Raji (cell line): Measurements from ENCODE around the gene SEMA6C.

ENCODE experiments used
- POLR2A ChIP-seq: IDR thresholded peaks from 2 replicates; pipeline ENCODE4 v1.6.1; 2011; ENCODE audit warnings: low read depth, low read length, control low read depth; ENCODE audit not compliant: insufficient read depth

SEMA6C gene, protein sequence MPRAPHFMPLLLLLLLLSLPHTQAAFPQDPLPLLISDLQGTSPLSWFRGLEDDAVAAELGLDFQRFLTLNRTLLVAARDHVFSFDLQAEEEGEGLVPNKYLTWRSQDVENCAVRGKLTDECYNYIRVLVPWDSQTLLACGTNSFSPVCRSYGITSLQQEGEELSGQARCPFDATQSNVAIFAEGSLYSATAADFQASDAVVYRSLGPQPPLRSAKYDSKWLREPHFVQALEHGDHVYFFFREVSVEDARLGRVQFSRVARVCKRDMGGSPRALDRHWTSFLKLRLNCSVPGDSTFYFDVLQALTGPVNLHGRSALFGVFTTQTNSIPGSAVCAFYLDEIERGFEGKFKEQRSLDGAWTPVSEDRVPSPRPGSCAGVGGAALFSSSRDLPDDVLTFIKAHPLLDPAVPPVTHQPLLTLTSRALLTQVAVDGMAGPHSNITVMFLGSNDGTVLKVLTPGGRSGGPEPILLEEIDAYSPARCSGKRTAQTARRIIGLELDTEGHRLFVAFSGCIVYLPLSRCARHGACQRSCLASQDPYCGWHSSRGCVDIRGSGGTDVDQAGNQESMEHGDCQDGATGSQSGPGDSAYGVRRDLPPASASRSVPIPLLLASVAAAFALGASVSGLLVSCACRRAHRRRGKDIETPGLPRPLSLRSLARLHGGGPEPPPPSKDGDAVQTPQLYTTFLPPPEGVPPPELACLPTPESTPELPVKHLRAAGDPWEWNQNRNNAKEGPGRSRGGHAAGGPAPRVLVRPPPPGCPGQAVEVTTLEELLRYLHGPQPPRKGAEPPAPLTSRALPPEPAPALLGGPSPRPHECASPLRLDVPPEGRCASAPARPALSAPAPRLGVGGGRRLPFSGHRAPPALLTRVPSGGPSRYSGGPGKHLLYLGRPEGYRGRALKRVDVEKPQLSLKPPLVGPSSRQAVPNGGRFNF

GRCh38 chr1:151146412-151147131, at the start of gene SEMA6C:
Gene SEMA6C, minus strand, starts transcription at chr1:151146631. Its CDS starts 4,010 bp downstream, at chr1:151142621.
- no peak for TF ChIP-seq POLR2A

GRCh38 chr1:151193856-151194255, 47.4 kb upstream of the SEMA6C start:
- TF ChIP-seq POLR2A: no peak

DNA sequence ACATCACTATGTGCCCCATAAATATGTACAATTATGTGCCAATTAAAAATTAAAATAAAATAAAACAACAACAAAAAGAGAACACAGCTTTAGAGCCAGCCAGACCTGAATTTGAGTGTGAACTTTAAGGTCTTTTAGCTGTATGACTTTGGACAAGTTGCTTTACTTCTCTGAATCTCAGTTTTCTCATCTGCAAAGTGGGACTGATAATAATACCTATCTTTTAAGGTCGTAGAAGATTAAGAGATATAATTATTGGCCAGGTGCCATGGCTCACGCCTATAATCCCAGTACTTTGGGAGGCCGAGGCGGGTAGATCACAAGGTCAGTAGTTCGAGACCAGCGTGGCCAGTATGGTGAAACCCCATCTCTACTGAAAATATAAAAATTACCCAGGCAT, 46.9 kb upstream of the SEMA6C start:
- no peak for TF ChIP-seq POLR2A

DNA sequence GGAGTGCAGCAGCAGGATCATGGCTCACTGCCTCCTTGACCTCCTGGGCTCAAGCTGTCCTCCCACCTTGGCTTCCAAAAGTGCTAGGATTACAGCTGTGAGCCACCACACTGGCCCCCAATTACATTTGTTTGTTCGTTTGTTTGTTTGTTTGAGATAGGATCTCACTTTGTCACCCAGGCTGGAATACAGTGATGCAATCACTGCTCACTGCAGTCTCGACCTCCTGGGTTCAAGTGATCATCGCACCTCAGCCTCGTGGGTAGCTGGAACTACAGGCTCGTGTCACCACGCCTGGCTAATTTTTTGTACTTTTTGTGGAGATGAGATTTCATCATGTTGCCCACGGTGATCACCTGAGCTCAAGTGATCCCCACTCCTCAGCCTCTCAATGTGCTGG, 45.6 kb upstream of the SEMA6C start:
- TF ChIP-seq POLR2A: no peak

DNA sequence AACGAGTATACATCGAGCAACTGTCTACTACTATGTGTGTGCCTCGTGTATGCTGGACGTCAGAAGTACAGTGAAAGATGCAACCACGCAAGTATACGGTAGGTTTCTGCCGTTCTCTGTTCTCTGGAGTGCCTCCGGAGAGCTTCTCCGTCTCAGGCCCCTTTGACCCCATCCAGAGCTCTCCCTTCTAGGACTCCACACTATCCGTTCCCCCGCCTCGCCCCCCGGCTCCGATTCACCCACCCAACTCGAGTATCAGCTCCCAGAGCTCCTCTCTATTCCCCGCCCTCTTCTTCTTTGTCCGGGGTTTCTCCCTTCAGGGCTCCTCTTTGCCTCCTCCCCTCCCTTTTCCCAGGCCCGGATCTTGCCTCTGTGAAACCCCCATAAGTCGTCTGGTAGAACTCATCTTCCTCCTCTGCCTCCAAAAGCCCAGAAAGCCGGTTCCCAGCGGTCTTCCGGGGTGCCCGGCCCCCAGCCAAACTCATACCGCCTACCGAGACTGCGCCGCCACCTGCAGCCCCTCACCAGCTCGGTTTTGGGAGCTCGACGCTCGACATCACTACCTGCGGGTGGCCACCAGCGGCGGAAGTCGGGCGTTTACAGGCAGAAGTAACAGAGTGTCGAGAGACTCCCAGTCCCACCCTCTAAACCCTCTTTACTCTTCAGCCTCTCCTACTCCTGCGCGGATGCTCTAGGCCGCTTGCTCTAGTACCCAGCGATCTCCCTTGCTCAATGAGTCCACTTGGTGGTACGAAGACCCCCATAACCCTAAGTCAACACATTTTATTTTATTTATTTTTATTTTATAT, 43.4 kb upstream of the SEMA6C start, which contains the start of gene VPS72:
TSS of gene VPS72 (minus strand) at position 561 of the 809 bp plus-strand sequence. CDS start at position 485, 76 bp downstream.
- TF ChIP-seq POLR2A: peak; percentile 90

DNA sequence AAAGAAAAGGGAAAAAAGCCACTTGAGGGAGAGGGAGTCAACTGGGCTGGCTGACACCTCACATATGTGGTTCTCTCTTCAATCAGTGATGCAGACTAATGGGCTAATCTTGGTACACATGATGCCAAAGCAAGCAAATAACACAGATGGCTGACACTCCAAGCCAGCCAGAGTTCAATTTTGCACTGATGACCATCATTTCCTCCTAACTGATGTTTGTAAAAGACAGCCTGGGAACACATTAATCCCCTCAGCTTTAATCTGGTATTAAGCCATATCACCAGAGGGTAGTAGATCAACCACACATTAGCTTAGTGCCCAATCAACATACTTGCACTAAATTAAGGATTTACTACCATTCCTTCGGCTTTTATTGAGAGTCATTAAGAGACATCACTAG, 40.8 kb upstream of the SEMA6C start:
- no peak for TF ChIP-seq POLR2A

DNA sequence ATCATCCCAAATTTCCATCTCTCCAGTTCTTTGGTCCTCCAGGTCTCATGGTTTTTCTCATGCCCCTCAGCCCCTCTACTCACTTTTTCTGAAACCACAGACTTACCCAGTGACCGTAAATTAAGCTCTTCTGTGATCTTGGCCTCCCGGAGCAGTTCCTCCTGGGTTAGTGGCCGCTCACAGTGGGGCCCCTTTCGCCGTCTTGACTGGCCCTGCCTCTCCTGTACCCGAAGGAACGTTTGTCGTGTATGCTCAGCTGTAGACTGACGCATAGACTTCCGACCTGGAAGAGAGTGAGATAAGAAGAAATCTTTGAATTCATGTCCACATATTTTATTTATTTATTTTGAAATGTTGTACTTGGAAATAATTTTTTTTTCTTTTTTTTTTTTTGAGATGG, 37.8 kb upstream of the SEMA6C start:
- no peak for TF ChIP-seq POLR2A

DNA sequence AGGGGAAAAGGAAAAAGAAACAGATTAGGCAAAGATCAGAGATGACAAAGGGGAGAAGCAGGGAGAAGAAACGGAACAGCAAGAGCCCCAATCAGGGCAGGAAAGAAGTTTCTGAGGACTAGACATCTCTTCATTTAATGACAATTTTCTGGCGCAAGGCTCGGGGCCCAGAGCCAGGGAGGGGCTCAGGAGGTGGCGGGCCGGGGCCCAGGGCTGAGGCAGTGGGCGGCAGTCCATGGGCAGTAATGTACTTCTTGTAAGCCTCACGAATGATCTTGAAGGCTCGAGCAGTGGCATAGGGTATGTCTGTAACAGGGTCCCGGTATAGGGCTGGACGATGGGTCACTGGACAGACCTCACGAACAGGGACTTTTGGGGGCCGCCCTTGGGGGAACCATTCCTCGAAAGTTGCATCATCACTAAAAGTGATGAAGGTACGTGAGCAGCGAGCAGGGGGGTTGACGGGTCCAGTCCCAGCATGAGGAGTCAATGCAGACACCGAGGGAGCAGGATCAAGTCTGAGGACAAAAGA, 30.1 kb upstream of the SEMA6C start:
- no peak for TF ChIP-seq POLR2A

- TF ChIP-seq POLR2A: no peak
These were observed 29.4 kb upstream of the SEMA6C start, which contains the start of gene TMOD4 for GRCh38 chr1:151175863-151176262. Gene TMOD4, minus strand, starts transcription at chr1:151175981. Its CDS starts 1,106 bp downstream, at chr1:151174875.

DNA sequence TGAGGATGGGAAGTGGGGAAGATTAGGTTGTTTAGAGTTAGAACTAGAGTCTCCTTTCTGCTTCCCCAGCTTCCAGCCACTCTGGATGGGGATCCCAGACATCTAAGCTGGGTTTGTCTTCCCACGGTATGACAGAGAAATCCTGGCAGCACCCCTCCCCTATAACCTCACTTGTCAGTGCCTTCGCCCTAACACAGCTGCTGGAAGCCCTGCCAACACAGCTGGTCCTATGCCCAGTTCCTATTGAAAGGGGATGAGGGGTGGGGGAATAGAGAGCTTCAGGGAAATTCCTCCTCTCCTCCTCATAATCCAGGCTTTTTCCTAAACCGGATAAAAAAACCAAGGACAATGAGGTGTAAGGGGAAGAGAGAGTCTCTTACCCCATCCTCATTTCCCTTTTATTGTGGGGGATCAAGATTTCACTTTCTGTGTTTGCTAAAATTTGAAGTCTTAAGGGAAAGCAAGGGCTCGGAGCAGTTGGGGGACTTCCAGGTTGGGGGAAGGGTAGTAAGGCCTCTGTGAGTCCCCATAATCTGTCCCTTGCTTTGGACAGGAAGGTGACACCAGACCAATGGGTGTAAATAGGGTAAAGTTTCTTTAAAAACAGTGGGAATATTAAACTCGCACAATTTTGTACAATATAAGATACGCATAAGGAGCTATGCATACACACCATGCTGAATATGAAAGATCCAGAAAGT, 28.8 kb upstream of the SEMA6C start:
- TF ChIP-seq POLR2A: no peak

GRCh38 chr1:151171190-151171589, 24.8 kb upstream of the SEMA6C start:
- no peak for TF ChIP-seq POLR2A

- TF ChIP-seq POLR2A: no peak
These were observed 20.7 kb upstream of the SEMA6C start for GRCh38 chr1:151167116-151167515.

DNA sequence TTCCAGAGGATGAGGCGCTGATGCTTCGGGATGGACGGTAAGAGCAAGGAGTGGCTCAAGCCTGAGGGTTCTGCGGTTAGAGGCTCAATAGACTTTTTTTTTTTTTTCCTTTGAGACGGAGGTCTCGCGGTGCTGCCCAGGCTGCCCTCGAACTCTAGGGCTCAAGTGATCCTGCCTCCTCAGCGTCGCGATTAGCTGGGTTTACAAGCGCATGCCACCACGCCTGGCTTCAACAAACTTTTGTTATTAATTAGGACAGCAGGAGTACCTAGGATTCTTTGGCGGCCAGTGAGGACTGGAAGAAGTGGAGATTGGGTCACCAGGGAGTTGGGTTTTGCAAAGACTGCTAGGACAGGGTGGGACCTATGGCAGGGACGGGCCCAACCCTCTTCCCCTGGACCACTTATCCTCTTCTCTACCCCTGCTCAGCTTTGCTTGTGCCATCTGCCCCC, 20.1 kb upstream of the SEMA6C start:
- TF ChIP-seq POLR2A: no peak
